ENCODE results near the gene ABI3.
A peak's percentile ranks its signal among the peaks of the same experiment; 100 is the strongest.

ABI3 gene

GRCh38 chr17:49198211-49198610, 12.3 kb upstream of the ABI3 start:
- no peak for DNase-seq

GRCh38 chr17:49200423-49201083, 10.0 kb upstream of the ABI3 start:
- no peak for DNase-seq

- no peak for DNase-seq
Observed at GRCh38 chr17:49201481-49201927, 9.0 kb upstream of the ABI3 start.

GRCh38 chr17:49203796-49204195, 6.7 kb upstream of the ABI3 start:
- no peak for DNase-seq

GRCh38 chr17:49204516-49204915, 6.0 kb upstream of the ABI3 start:
- no peak for DNase-seq

- no peak for DNase-seq
Observed at GRCh38 chr17:49209061-49209571, 1.4 kb upstream of the ABI3 start.

GRCh38 chr17:49213399-49213798, 2.9 kb downstream of the ABI3 start:
- DNase-seq: no peak

GRCh38 chr17:49213847-49214246, 3.3 kb downstream of the ABI3 start:
- no peak for DNase-seq

- no peak for DNase-seq
Observed at GRCh38 chr17:49214676-49215360, 4.3 kb downstream of the ABI3 start.

GRCh38 chr17:49216482-49216881, 6.0 kb downstream of the ABI3 start:
- DNase-seq: no peak

- DNase-seq: no peak
Observed at GRCh38 chr17:49216953-49217650, 6.6 kb downstream of the ABI3 start.

GRCh38 chr17:49217651-49218413, 7.3 kb downstream of the ABI3 start:
- DNase-seq: peak in 1 of 2 experiments; percentile 62

- peak in 1 of 2 experiments; percentile 40 for DNase-seq
Observed at GRCh38 chr17:49218941-49219913, 8.7 kb downstream of the ABI3 start.

GRCh38 chr17:49219987-49220386, 9.5 kb downstream of the ABI3 start:
- no peak for DNase-seq

- DNase-seq: no peak
Observed at GRCh38 chr17:49223168-49223516, 12.6 kb downstream of the ABI3 start.

- DNase-seq: peak; percentile 39 to 69
Observed at GRCh38 chr17:49223517-49224197, 13.2 kb downstream of the ABI3 start.

GRCh38 chr17:49224198-49224996, 13.9 kb downstream of the ABI3 start:
- peak; percentile 40 to 41 for DNase-seq

- no peak for DNase-seq
Observed at GRCh38 chr17:49224997-49225337, 14.5 kb downstream of the ABI3 start.

- no peak for DNase-seq
Observed at GRCh38 chr17:49225554-49226236, 15.2 kb downstream of the ABI3 start.
